GM19438 (cell line): ENCODE results near the gene PAPOLA.

ENCODE experiments used
- ATAC-seq: cut with Tn5 transposase; IDR thresholded peaks from one replicate; pipeline ENCODE4 v1.9.1; 2021; ENCODE audit warnings: low read depth; ENCODE audit not compliant: unreplicated experiment

PAPOLA gene

DNA sequence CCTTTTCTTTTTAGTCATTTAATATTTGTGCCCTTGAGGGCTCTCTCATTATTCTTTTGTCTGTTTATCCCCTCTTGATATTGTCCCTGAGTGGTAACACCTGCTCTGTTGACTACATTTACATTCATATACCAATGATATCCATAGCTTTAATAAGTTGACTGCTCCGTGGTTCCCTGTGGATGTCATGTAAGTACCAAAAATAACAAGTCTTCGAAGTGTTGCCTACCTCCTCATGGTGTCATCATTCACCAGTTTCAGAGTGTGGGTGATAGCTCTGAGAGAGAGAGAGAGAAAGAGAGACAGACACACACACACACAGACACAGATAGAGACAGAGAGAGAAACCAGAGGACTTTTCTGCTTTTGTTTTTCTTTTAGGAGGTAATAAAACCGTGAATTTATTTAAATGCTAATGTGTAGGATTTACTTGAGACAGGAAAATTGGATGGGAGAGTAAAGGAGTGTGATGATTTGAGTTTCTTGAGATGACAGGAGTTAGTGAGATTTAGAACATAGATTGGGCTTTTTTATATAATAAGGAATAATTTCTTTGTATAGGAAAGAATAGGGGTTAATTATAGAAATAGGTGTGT, 52.2 kb downstream of the PAPOLA start:
- ATAC-seq: no peak

DNA sequence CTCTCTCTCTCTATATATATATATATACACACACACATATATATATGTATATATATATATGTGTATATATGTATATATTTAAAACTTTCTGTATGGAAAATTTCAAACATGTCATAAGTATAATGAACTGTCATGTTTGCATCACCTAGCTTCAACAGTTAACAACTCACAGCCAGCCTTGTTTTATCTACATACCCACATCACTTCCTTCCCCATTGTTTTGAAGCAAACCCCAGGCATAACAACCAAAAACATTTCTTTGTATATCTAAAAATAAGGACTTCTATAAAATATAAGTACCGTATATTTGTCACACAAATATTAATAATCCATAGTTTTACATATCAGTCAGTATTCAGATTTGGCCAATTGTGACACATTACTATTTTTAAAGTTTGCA, 57.4 kb downstream of the PAPOLA start:
- no peak for ATAC-seq

DNA sequence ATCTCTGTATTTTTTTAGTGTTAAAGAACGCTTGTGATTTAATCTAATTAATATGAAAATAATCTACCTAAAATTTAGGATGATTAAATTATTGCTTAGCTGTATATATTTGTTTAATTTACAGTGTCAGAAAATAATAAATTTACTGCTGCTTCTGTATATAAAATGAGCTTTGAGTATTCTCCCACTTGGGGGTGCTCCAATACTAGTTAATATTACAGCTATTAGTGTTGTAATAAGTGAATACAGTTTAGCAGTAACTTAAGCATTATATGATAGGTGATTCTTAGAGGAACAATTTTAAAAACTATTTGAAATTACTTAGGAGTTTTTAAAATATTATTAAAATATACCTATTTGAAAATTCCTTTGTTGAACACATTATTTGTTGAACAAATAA, 62.2 kb downstream of the PAPOLA start:
- no peak for ATAC-seq

DNA sequence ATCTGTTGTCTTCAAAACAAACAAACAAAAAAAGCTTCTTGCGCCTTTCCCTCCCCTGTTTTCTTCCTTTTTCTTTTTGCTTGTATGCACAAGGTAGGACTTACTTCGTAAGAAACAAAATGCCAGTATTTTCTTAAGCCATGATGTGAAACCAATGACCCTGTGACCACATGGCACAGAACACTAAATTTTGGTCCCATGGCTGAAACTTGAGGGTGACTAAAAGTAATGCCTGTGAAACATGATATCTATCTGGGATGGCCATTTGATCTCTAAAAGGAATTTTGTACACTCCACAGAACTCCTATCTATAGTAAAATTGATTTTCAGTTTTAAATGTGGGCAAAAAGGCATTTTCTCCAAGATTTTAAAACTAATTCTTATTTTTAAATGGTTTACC, 63.6 kb downstream of the PAPOLA start:
- no peak for ATAC-seq

DNA sequence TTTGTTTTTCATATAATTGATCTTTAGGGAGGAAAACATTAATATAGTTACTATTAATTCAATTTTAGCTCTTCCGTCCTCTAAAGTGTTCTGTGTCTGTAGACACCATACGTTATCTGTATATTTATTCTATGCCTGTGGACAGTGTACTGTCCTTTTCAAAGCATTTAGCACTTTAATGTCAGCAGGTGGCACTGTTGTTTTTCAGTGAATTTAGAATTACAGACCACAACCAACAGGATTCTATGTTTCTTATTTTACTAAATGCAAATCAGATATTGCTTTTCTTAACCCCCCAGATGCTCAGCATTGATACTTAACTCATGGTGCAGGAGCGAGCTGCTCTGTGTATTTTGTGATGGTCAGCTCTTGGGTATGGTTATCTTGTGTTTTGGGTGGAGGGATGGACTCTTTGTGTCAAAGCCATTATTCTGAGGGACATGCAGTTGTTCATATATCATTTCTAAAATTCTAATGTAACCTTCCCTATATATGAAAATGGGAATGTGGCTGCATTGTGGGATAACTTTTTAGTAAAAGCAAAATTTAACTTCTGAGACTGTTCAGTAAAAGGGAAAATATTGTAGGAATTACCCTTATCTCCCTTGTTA, 65.2 kb downstream of the PAPOLA start:
- ATAC-seq: no peak

DNA sequence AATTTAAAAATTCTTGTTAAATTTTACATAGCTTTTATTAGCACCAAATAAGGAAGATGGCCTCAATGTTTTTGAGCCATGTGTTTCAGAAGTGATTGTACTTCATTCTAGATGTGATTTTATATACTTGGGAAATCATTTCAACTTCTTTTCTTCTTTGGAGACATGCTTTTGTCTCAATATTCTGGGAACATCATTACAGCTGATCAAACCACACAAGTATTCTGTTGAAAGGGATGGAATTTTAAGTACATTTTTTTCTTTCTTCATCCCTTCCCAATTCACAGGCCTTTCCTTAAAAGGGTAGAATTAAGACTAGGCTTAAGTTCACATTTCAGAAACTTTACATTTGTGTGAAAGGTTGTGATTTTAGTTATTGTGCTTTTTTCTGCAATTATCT, 66.4 kb downstream of the PAPOLA start:
- ATAC-seq: no peak

DNA sequence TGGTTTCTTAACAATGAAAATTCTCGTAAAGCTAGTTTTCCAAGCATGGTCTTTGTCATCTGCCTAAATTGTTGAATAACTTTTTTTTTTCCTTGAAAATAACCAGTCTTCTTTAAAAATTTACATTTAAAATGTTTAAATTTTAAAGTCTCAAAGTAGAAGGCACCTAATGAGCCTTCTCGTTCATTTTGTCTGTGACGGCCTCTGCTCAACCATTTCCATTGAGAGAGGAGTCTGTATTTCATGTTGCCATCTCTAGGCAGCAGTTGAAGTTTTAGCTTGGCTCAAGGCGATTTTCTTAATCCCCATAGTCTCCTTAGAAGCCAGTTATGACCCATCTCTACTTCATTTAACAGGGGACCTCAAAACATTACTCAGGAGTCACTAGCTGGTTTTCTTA, 69.1 kb downstream of the PAPOLA start:
- ATAC-seq: no peak

DNA sequence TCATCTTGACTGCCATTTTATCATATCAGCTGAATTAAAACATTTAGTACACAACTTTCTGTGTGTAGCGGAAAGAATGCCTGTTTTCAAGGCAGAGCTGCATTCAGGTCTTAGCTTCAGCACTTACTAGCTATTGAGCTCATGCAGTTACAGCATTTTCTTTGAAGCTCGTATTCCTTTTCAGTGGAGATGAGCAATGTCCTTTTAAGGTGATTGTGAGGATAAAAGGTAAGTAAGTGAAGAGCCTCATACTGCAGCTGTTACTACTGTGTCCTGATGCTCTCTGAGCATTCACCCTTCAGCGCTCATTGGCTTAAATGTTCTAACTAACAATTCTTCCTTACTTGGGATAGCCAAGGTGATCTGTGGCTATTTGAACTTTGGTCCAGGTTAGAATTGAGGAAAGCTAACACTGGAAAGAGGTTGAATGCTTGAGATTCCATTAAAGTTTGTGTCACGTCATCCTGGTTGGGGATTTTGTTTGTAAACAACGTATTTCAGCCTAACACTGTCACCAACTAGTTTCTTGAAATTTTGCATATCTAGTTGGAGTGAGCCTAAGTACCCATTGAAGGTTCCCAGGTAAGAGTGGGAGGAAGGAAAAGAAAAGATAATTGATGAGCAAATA, 71.4 kb downstream of the PAPOLA start:
- no peak for ATAC-seq

DNA sequence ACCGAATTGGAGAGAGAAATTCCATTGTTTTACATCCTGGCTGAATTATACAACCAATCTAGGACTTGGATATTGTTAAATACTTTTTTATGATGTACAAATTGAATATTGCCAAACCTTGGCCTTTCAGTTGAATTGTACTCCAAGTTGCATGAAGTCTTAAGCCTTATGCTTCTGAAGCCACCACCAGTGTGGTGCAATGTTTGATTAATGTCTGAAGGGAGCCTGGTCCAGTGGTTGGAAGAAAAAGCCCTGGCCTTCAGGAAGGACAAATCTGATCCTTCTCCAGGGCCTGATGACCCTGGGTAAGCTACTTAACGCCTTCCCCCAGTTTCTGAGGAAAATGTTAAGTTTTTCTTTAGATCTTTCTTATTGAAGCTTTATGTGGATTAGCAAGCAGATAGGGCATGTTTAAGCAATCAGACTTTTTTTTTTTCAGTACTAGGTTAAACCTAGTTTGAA, 72.0 kb downstream of the PAPOLA start:
- no peak for ATAC-seq

DNA sequence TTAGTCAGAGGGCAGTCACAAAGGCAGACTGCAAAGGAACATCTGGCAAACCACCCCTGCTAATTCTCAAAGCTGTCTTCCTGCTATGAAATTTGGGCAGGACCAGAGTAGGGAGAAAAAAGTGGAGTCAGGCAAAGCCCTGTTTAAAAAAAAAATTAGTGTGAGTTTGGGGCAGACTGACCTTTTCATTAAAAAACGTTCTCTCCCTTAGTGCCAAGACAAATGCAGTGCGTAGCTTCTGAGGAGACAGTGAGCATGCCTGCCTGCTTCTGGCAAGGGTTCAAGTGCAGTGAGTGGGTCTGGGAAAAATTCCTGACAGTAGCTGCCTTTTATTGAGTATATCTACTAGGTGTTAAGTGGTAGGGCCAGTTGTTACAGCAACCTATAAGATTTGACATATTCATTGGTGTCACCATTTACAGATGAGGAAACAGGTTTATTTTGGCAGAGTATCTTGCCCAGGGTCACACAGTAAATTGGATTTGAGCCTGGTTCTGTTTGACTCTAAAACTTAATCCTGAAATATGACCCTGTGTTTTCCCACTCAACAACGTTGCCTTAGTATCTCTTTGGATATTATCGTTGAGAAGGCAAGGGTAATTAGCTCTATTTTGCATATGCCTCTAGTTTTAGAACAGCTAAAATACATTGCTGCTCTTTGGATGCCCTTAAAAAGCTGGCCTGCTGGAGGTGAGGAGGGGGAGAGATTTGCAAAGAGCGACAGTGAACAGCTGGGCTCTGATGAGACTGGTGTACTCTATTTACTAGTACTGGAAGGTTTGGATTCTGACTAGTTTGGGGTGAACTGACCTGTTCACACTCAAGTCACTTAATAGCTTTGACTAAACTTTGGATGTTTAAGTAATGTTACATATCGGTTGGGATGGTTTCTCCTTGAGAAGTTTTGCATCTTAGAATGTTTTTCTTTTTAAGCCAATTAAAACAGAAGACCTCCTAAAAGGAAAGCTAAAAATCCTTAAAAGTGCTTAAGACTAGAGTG, 72.8 kb downstream of the PAPOLA start:
- ATAC-seq: no peak

DNA sequence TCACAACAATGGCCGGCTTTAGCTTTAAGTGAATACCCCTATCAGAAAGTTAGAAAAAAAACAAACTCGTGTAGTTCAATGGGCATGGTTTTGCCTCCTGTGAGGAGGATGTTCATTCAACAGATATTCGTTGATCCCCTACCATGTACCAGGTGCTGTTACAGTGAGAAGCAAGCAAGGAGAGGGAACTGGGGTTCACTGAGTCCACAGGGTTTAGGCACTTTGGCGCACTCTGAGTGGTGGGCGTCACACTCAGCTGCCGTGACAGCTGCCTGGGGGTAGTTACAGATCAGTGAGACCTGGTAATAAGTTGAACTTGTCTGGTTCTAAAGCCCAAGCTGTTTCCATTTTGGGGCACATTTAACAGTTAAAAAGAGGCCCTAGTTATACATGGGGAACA, 74.2 kb downstream of the PAPOLA start:
- ATAC-seq: no peak

DNA sequence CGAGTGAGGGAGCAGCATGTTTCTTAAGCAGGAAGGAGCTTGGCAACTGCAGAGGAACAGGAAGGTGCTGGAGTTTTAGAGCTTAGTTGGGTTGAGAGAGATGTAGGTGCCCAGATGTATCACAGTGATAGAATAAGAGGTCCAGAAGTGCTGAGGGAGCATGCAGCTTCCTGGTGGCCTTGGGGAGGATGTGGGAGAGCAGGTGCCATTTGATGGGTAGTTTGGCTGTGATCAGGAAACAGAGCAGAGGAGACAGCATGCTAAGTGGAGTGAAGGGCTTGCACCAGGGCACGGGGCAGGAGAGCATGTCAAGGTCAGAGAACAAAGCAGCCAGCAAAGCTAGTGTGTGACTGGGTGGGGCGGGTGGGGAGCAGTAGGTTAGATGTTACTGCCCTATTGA, 74.8 kb downstream of the PAPOLA start:
- ATAC-seq: no peak

DNA sequence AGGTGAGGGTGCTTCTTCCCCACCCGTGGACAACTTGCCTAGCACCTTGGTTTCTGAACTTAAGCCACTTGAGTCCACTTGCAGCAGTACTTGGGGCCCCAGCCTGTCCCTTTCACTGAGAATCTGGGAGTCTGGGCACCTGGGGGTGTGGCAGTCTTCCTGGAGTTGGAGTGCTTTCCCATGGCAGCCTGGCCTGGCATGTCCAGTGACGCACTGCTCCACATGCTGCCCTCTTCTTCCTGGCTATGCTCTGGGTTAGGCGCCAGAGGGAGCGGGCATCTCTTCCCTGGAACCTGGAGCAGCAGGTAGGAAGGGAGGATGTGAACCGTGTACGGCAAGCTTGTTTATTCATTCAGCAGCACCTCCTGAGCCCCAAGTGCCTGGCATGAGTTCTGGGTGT, 76.4 kb downstream of the PAPOLA start:
- no peak for ATAC-seq

DNA sequence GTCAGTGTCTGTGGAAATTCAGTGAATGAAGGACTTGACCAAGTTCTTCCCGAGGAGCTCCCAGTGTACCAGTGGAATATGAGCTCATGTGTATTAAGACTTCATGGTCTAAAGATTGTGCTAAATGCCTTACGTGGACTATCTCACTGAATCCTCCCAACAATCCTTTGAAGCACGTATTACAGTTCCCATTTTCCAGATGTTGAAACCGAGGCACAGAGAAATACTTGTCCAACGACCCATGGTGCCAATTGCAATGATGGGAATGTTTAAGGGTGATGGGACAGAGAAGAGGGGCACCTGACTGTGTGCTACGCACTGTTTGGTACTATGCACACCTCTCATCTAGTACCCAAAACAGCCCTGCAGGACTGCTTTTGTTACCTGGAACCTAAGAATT, 77.2 kb downstream of the PAPOLA start:
- ATAC-seq: no peak

DNA sequence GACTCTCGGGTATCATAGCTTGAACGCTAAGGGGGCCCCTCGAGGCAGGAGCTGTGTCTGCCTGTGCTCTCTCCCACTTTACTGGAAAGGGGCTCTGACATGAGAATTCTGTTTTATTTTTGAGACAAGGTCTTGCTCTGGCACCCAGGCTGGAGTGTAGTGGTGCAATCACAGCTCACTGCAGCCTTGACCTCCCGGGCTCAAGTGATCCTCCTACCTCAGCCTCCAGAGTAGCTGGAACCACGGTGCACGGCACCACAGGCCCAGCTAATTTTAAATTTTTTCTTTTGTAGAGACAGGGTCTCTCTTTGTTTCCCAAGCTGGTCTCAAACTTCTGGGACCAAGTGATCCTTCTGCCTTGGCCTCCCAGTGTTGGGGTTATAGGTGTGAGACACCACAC, 77.7 kb downstream of the PAPOLA start:
- ATAC-seq: no peak

DNA sequence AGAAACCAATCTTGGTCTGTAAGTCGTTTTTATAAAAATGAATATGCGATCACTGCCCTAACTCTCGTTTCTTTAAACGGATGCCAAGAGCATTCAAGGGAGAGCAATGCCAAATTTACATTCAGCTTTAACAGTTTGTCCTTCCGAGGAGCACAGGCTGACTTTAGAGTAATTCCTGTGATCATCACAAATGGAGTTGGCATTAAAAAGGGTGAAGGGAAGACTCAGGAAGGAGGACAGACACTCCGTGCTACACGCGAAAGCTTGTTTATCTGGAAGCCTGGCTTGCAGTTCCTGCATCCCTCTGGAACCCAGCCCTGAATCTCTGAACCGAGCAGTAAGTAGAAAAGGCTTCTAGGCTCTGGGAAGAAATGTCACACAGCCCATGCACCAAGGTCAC, 78.4 kb downstream of the PAPOLA start:
- ATAC-seq: no peak

DNA sequence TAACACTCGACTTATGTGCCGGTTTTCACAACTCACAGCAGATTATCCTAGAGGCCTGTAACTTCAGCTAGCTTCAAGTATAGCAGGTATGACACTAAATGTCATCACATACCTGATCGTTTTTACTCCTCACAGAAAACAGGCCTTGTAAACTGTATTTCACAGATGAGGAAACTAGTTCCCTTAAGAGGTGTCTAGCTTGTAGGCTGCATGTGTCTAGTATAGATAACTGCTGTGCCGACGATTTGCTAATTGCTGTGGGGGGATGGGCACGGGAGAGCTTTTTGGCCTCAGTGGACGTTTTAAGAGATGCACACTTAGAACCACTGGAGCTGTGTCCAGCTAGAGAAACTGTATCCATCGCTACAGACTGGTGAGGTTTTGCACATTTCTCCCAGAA, 78.8 kb downstream of the PAPOLA start:
- no peak for ATAC-seq

DNA sequence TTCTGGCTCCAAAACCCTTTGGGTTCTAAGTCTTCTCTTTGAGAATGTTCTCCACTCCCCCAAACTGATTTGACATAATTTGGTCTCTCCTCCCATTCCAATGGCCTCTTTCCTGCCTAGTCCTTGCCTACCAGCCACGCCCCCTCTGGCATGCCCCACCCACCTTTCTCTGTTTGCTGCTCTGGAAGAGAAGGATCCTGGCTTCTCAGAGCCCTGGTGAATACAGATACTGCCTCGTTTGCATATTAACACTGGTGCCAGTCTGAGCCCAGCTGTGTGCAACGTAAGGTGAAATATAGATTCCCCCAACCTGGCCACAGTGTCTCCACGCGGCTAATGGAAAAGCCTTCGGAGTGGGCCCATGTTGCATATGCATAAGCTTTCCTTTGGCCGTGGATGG, 79.7 kb downstream of the PAPOLA start:
- ATAC-seq: no peak

DNA sequence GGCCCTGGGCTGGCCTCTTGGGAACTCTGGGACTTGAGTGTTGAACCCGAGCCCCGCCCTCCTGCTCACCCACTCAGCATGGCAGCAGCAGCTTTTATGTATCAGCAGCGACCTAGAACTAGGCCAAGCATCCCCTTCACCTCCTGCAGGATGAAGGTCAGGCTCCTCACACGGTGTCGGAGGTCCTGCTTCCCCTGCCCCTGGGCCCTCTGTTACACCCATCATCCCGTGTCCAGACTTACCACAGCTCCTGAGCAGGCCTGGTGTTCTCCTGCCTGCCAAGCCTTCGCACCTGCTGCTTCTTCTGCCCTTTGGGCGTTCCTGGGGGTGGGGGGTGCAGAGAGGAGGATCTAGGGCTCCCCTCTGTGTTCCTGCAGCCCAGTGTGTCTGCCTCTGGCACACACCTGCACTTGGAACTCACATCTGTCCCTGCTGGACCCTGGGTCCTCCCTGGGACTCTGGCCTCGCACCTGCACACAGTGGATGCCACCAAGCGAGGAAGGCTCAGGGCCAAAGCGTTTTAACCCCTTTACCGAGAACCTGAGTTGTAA, 80.3 kb downstream of the PAPOLA start:
- ATAC-seq: no peak

DNA sequence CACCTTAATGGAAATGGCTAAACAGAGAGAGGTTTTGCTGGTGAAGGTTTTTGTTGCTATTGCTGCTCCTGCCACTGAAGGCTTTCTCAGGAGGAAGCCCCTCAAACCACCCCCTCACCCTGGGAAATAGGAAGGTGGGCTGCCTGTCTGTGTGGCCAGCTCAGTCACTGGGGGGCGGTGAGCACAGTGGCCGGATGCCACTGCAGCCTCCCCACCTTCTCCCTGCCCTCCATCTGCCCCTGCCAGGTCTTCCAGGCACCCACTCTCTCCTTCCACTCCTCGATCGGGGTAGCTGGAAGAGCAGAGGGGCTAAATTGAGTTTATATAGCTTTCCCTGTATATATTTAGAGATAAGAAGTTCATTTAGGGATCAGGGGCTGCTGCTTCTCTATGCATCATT, 80.8 kb downstream of the PAPOLA start:
- ATAC-seq: no peak

DNA sequence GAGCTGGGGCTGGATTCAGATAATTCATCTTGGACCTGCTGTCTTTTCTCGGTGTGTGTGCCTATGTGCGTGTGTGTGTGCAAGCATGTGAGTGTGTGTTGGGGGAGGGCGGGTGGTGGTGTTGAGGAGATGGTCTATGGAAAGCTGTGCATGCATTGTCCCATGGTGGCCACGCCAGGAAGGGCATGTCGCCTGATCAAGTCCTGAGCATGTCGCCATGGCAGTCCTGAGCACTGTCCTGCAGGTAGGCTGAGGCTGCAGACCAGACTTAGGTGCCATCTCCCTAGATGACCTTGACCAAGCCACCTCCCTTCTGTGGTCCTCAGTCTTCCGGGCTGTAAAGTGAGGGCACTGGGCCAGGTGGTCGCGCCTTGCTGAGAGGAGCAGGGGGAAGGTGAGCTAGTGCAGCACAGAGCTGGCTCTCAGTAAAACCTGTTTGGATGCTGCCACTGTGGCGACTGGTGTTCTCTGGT, 81.4 kb downstream of the PAPOLA start:
- ATAC-seq: no peak
